Fibroblast of skin of back (primary cell): ENCODE results near the gene NTM.

ENCODE experiments used
- DNase-seq: peaks from one replicate; pipeline ENCODE4 v3.0.0-alpha.2; 2013

NTM gene

DNA sequence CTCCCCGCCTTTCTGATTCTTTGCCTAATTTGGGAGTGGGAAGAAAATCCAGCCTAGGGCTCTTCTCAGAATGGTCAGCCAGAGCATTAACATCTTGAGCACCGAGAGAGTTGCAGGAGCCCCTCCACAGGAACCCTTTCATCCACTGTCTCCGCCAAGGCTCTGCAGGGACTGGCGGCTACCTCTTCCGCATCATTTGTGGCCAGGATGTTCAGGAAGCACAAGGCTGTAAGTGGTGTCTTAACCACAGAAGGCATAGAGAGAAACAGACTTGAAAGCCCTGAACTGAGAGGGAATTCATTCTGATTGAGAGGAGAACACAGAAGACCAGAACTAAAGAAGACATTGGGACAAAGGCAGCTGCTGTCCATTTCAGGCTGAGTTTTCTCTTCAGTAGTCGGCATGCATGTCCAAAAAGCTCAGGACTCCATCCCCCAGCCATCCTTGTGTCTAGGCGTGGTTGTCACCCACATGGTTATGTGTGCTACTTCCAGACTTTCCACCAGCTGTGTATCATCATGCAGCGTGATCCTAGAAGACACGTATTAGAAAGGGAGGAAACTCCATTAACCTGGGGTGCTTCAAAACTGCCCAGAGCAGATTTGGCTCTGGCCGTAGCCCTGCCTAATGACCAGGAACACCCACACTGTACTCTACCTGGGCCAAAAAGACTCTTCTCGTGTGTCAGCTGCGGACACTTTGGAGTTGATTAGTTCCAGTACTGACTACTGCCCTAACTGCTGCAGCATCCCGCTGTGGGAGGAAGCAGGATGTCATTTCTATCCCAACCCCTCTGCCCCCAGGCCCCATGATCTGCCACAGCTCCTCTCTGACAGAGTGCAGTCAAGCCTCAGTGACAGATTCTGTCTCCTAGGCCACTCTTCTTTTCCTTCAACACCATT lies 725.1 kb downstream of the NTM start:
- no peak for DNase-seq

DNA sequence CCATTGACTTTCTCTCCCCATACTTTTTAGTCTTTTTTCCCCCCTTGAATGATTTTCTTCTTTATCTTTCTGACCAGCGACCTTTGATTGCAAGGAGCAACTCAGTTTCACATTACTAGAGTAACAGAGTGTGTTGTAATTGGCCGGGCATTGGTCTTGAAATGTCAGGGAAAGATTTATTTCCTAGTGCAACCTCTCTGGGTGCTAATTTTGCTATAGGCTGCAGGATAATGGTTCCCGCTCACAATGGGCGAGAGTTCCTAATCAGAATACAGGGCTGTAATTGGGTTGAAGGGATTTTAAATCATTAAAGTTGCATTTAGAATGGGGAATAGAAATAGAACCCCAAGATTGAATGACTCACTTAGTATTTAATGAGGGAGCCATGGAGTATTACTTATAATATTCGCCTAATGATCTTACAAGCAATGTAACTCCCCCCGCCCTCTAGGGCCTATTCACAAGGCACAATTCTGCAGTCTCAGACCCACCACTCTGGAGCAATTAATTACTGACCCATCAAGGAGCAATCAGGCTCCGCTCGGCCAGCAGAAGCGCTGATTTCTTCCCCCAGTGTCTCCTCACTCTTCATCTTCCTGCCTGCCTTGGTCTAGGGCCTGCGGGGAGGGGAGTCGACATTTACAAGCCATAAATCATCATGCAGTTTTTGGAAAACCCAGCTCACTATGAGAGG lies 725.9 kb downstream of the NTM start:
- no peak for DNase-seq

DNA sequence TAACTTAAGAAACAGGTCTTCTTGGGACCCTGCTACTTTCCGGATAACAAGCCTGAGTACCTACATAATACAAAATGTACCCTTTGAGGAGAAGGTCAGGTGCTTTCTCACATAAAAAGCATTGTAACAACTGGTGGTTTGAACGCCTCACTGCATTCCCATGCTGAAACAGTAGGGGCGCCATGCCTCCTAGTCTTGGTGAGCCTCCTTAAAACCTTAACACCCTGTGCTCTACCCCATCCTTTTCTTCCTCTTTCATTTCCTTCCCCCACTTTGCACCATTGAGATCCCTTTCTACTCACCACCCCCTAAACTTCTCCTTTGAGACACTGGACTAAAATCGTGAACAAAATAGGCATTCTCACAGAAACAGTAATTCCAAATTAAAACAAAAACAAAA lies 729.3 kb downstream of the NTM start:
- DNase-seq = no peak

DNA sequence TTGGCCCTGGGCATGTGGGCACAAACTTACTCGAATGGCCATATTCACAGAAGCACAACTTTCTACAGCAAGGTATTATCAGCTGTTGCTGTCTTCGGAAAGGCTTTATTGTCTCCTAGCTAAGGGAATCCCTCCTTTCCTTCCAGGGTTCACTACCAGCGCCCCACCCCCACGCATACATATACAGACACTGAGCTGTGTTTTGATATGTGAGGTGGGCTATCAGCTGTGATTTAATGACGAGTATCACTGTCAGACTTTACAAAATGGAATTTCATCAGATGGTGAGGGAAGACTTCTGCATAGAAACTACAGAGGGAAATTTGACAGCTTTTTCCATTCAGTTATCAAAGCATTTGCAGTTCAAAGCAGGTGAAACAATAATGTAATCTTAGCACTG lies 730.2 kb downstream of the NTM start:
- DNase-seq = no peak

DNA sequence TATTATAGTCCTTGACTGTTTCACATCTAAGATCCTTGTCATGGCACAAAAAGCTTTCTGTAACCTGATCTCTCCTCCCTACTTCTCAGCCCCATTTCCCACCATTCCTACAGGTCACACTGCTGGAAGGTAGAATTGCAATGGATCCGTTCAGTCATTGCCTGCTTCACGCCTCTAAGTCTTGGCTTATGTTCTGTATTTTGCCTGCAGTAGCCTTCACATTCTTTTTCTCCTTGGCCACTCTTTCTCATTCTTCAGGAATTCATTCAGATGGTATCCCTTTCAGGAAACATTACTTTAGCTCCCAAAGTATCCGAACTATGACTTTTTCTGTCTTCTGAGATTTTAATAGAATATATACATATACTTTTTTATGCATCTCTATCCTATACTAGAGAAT lies 731.5 kb downstream of the NTM start:
- peak; percentile 80 for DNase-seq

DNA sequence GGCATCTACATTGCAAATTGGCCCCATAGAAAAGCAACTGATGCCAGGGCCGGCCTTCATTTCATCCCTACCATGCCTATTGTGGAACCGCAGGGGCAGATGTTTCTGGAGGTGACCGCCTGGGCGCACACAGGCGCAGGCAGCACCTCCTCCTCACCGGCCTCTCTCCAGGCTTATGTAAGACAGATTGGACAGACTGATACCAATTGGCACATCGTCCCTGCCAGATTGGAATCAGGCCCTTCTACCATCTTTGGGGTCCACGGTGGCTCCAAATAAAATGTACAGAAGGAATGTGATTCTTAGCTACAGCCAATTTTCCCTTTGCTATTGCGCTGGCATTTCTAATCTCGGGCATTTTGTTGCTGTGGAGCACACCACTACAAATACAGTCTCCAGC lies 732.6 kb downstream of the NTM start:
- no peak for DNase-seq

DNA sequence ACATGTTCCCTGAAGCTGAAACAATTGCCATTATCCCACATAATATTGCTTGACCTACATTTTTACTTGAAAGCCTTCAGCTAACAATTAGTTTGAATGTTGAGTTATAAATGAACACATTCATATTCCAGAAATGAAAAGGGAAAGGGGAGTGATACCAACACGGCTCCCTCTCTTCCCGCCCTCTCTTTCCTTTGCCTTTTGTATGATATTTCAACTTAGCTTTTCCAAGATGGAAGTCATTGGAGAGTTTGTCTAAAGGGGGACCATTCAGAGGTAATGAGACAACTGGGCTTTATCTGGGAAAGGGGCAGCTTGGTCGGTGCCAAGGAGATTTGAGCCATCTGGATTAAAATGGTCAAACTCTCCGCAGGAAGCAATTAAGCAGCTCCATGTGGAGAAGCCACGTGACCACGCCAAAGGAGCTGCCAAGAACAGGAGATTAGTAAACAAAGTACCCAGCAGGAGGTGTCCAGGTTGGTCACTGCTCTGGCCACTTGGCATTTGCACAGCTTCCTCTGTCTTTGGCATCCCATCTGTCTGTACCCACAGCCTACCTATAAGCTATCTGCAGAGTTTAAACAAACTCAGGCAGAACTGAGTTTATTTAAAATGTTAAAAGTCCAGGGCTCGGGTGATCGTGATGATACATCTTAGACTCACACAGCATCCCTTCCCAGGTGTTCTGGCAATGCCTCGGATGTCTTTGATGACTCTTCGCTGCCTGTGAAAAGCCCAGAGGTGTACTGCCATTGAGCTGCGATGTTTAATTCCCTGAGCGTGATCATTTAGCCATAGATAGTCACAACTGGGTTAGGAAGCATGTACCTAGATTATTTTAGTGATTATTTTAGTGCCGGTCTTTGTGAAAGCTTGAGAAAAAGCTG lies 735.9 kb downstream of the NTM start:
- no peak for DNase-seq

DNA sequence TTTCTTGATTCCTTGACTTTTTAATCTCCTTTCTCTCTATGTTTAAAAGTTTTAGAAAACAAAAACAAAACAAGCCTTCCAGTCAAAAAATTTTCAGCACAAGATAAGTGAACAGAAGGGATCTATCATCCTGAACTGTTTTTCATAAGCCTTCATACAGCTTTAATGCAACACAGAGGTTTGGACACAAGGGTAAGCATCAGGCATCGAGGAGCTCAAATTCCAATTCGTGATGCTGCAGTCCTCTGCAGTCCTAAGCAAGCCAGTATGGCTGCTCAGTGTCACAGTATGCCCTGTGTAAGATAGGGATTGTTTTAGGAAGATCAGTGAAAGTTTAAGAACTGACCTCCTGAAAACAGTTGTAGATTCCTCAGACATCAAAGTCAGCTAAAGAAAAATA lies 740.9 kb downstream of the NTM start:
- DNase-seq = peak; percentile 41

DNA sequence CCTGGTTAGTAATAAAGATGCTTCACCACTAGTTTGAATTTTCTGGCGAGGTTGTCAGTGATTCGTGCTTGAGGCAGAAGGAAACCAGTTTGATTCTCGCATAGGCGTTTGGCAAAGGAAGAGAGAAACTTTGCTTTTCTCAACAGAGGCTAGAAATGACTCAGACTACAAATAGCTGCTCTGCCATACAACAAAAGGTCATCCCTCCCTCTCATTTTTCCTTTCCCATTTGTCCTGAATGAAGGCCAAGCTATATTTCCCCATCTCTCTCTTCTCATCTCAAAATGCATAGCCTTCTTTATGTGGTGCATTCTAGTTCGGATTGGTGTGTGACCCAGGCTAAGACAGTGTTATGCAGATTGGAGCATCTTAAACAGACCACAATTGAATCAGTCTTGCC lies 741.4 kb downstream of the NTM start:
- DNase-seq = peak; percentile 88

DNA sequence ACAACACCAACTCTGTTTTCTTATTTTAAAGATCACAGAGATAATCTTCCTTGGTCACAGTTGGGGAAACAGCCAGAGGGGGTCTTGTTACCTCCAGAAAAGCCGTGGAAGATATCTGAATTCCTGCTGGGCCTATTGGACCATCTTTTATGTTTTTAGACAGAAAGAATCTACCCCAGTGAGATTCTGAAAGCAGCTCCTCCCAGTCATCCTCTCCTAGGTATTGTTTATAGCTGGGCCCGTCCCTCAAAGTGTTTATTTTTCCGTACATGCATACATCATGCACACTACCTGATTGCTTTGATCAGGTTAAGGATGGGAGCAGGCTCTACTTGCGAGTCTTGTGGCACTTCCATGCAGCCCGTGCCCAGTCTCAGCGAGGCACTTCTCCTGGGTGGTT lies 742.4 kb downstream of the NTM start:
- no peak for DNase-seq

DNA sequence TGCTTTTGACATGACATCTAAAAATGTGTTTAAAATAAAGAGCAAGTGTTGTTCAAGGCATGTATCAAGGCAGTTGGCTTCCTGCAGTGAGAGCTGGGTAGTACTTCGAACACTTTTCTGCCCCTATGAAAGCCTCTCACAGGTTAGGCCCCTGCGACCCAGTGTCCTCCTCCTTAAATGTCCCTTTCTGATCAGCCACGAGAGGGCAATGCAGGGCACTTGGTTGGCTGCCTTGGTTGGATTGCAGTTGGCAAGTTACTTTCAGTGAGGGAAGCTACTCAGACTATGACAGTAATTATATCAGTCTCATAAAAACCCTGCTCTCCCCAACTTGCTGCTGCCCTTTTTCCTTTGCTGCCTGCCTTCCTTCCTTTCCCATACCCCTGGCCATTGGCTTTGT lies 743.8 kb downstream of the NTM start:
- DNase-seq = peak; percentile 48

DNA sequence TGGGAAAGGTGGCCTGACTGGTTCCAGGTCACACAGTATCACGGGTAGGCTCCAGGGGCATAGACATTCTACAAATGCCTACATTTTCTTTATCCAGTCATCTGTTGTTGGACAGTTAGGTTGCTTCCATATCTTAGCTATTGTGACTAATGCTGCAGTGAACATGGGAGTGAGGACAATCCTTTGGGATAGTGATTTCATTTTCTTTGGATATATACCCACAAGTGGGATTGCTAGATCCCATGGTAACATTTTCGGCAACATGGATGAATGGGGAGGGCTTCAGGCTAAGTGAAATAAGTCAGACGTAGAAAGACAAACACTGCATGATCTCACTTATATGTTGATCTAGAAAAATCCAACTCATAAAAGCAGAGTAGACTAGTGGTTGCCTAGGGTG lies 744.3 kb downstream of the NTM start:
- peak; percentile 68 for DNase-seq

DNA sequence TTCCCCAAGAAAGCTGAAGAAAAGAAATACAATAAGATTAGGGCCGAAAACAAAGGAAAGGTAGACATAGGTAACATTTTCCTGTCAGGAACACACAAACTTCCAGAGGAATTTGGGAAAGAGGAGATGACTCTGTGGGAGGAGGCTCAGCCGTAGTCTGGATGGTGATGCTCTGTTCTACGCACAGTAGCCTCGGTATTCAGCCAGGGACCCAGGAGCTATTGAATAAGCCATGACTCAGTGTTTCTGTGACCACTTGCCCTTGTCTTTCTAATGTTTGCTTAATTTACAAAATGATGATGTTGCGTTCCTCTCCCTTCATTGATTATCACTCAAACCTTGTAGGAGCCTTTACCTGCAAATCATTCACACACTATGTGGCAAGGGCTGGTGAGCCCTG lies 745.0 kb downstream of the NTM start:
- DNase-seq = peak; percentile 65

DNA sequence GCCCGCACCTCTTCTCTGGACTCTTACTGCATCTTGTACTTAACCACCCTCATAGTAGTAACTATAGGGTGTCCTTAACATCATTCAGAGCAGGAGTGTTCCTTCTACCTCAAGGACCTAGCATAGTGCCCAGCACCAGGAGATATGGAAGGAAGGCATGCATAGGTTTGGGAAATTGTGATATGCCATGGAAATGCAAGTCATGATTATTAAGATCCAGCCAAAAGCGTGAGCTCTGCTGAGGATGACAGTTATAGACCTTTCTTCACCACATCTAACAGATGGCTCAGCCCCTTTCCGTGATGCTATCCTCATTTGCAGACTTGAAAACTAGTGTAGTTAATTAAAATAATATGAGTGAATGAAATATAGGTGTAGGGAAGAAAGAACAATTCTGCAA lies 746.1 kb downstream of the NTM start:
- no peak for DNase-seq

DNA sequence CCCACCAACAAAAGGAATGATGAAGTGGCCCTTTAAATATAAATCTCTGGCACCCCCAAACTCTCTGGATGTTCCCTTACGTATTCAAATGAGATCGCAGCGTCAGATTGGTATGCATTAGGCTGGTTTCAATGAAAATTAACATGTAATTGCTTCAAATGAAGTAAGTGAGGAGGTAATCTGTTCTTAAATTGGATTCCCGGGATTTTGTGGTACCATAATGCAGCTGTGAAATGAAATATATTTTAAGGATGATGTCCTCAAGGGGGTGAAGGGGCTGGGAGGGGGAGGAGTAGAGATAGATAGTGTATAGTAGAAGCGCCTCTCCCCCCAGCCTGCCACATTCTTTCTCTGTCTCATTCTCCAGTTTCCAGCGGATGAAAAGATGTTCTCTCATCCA lies 748.2 kb downstream of the NTM start:
- no peak for DNase-seq

DNA sequence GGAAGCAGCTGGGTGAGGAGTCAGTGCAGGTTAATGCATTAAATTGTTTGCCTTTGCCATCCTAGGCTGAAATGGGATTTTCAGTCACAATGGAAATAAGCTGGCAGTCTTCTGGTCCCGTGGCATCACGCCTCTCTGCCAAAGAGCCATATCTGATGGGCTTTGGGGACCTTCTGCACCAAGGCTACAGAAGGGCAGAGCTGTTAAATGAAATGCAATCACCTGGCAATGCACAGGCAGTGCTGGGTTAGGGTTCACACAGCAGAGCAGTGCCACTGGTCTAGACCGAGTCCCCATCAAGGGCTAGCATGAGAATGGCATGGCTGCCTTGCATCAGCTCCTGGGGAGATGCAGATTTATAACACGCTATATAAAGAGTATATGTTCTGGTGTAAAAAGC lies 749.2 kb downstream of the NTM start:
- no peak for DNase-seq

DNA sequence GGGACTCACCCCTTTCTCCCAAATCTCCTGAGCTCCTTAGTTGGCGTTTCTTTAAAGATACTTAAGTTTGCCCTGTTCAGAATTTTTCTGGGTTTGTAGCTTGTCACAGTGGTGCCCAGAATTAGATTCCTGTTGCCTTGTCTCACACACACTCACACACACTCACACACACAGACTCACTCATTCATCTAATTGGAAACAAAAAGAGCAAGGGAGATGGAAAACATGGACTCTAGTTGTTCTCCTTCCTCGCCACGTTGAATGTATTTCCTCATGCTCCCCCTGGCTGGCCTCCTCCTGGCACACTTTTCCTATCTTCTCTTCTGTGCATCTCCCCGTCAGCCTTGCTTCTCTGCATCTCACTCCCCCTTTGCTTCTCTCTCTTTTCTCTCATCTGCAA lies 752.3 kb downstream of the NTM start:
- no peak for DNase-seq

DNA sequence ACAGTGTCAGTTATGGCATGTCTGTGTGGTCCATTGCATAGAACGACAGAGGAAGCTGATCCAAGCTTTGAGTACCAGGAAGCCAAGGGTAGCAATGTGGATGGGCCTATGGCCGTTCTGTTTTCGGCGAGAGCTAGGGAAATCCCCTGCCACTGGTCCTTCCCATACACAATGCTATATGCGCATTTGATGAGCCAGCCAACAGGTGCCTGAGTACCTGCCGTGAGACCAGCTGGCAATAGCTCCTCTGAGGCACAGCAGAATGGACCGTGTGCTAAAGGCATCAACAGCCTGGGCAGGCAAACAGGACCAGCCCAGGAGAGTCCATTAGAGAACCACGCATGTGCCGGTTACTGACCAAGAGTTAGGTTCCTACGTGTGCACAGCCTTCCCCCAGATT lies 753.0 kb downstream of the NTM start:
- DNase-seq = no peak

DNA sequence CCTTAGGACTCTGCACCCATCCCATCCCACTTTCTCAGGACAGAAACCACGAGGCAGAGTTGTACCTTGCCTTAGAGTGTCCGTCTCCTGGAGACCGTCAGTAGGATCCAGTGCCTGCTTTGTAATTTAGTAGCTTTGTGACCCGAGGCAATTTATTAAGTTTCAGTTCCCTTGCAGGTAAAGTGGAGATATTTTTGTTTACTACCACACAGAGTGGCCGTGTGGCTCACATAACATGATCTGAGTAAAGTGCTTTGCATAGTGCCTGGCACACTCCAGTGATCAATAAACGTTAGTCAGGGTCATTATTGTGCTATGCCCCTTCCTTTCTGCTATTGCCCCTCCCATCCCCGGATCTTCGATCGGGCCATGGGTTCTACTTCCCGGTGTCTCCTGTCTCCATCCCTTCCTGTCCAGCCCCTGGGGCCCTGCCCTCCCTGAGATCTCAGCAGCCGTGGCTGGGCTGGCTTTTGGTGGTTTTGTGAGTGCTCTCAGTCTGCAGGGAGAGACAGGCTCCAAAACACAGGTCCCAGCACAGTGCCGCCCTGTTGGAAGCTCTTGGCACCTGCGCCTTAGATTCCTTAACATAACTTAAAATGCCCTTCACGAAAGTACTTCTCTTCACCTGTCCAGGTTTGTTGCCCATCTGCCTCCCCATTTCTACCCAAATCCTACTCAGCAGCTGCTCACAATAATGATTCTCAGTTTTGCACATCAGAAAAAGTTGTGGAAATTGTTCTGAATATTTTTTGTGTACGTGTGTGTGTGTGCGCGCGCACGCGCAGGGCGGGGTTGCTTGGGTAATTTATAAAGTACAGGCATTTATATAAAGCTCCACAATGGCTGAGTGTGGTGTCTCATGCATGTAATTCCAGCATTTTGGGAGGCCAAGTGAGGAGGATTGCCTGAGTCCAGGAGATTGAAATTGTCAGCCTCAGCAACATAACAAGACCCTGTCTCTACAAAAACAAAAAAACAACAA lies 753.7 kb downstream of the NTM start:
- DNase-seq = no peak

DNA sequence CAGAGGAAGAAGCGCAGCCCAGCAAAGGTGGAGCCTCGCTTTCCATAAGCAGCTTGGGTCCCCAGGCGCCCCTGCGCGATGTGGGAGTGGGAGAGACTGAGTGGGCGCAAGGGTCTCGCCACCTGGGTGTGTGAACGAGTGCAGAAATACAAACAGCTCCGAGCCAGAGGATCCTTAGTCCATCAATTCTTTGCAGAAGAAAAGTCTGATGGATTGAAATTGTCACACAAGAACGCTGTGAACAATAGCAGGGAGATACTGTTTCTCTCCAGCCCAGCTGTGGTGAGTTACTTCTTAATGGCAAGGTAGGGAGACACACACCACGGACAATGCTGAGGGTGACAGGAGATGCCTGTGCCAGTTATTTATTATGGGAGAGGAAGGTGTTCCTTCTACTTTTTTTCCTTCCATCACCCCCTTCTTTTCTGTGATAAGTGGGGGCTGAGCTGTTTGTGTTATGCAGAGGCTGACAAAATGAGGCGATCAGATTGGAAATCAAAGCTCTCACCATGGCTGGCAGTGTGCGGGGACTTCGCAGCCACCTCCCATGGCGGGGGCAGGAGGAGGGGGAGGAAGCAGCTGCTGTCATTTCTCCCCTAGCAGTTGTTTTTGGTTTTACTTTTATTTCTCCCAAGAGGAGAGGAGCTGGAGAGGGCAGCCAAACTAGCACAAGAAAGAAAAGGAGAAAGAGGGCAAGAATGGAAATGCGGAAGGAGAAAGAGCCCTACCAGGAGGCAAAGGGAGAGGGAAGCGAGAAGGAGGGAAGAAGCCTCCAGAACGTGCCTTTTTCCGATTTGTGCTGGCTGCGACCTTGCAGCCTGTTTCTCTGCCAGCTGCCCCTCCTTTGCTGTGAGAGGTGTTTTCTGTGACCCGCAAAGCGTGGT lies 755.8 kb downstream of the NTM start:
- DNase-seq = peak; percentile 56
